GM21381 (cell line): ENCODE measurements around the gene PICK1.
"Not testable (repeated sequence)": the region's sequence is repeated elsewhere in the genome, so short reads cannot be mapped to it uniquely, and the experiment has no call there.

ENCODE experiments used
- ATAC-seq: cut with Tn5 transposase; IDR thresholded peaks from one replicate; pipeline ENCODE4 v1.9.1; 2021; ENCODE audit warnings: mild to moderate bottlenecking, moderate library complexity; ENCODE audit not compliant: unreplicated experiment

PICK1 gene

DNA sequence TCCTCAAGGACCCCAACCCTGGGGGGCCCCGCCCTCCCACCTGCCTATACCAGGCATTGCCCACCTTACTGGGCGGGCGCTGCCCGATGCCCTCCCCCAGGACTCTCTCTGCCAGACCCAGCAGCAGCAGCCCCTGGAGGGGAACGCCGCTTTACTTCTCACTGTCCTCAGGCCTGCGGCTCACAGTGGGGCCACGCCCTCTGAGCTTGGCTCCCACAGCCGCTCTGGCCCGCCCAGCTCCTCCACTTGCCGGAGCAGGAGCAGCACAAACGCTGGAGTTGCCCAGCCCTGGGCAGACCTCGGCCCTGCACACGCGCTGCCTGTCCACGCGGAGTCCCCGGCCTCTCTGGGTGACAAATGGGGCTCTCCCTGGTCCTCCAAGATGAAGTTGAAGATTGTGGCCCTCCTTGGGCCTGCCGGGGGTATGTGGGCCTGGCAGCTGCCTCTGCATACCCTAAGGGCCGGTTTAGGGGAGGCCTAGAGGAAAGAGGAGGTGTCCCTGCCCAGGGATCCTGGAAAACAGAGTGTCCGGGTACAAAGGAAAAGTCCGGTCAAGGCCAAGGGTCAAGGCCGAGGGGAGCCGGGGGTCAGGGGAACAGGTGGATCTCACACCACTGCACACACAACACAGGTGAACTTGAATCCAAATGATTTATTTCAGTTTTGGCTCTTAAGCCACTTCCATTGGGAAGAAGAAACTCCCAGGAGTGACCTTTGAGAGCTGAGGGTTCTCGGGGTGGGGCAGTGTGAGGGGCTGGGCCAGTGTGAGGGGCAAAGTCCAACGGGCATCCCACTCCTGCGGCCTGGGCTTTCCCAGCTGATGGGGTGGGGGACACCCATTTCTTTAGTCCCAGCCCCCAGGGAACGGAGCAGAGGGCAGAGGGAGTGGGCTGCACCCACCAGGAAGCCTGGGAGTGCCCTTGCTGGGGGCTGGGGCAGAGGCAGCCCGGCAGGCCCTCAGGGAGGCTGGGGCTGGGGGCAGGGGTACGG is 54.0 kb downstream of the PICK1 start:
- ATAC-seq: no peak

GRCh38 chr22:38111925-38112355 is 54.7 kb downstream of the PICK1 start:
- ATAC-seq: no peak

- ATAC-seq: no peak
Observed at GRCh38 chr22:38112381-38112780, 55.2 kb downstream of the PICK1 start.

- no peak for ATAC-seq
Observed at GRCh38 chr22:38114484-38115398, 57.5 kb downstream of the PICK1 start.

- ATAC-seq: no peak
Observed at GRCh38 chr22:38115423-38116205, 58.4 kb downstream of the PICK1 start.

- ATAC-seq: not testable (repeated sequence)
Observed at GRCh38 chr22:38117556-38117955, 60.4 kb downstream of the PICK1 start.

- no peak for ATAC-seq
Observed at GRCh38 chr22:38118182-38118581, 61.0 kb downstream of the PICK1 start.

- not testable (repeated sequence) for ATAC-seq
Observed at GRCh38 chr22:38118747-38119146, 61.5 kb downstream of the PICK1 start.

DNA sequence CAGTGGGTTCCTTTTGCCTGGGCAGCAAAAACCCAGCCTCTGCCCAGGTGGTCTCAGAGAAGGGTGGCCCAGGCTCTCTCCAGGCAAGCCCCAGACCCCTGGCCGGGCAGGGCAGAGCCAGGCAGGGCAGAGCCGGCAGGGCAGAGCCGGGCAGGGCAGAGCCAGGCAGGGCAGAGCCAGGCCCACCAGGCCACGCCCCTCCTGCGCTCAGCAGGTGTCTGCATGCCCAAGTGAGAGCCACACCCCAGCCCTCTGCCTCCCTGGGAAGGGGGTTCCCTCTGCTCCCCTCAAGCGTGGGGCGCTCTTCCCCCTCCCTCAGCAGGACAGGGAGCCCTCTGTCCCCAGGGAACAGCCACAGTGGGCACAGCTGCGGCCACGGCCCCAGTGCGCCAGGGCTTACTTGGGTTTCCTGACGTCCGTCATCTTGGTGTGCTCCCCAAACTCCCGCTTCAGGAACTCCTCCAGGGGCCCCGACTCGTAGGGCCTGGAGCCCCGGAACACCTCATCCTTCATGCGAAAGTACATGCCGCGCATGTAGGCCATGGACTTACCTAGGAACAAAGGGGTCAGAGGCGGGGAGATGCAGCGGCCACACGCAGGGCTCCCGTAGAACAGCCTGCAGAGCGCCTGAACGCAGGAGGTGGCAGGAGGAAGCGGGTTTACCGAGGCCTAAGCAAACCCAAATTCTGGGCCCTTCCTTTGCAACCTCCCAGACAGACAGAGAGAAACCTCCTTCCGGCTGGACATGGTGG is 63.3 kb downstream of the PICK1 start:
- ATAC-seq: no peak

DNA sequence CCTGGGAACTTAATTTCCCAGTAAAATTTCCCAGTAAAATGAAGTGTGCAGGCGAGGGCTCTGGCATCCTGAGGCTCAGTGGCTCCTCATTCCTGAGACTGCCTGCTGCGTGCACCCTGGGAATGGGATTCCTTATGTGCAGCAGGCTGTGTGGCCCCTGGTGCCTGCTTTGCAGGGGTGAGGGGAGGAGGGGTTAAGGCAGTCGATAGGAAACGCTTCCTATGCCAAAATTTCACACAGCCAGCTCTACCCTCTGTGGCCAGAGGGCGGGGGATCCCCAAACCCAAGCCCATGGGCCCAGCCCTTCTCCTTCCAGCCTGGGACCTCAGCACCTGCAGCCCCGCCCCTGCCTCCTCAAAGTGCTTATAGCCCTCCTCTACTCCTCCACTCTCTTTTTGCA is 65.4 kb downstream of the PICK1 start:
- no peak for ATAC-seq

DNA sequence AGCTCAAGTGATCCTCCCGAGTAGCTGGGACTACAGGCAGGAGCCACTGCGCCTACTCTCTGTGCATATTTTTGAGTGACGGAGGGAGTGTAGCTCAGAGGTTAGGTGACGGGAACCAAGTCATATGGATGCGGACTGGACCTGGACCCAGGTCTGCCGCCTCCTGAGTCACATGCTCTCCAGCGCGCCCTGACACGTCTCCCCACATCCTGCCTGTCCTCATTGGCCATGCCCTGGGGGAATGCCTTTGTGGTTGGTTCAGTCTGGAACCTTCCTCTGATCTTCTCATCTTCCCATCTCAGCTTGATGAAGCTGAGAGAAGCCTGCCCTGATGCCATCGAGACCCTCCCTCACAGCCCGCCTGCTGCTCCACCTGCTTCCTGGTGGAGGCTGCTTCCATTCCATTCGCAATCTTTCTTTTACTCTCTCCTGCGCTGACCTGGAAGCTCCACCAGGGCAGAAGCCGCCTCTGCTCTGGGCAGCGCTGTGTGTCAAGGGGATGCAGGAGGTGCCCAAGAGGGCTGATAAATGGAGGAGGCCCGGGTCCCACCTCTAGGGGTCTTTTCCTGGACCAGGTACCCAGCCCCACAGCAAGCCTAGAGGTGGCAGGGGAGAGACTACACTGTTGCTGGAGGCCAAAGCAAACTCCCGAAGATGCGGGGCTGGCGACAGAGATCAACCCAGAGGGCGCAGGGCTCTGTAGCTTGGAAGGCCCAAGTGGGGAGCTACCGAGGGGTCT is 67.2 kb downstream of the PICK1 start:
- no peak for ATAC-seq

- ATAC-seq: no peak
Observed at GRCh38 chr22:38125038-38125610, 67.9 kb downstream of the PICK1 start.
